ENCODE data around the gene IKBKE. TPM values are rescaled to one million over a fixed set of nuclear protein-coding genes. Genes with fewer than 3 reads are reported as not detected.

IKBKE gene
- polyA plus RNA-seq, 1 donor (not counting 4 experiments of a cell fraction or from before 2014, with no cell fraction given), result 8.9 TPM

GRCh38 chr1:206447792-206448191 lies 22.5 kb upstream of the IKBKE start:
- Histone ChIP-seq H3K36me3 (ENCODE audit: control insufficient read depth in 2 of 2, extremely low read depth in 1 of 2, insufficient read depth in 2 of 2, low read length in 2 of 2) (peaks cover 32 to 42% of the 10 kb centered on the region in 2 experiments), H3K9me1 (ENCODE audit: control insufficient read depth, extremely low read depth, insufficient read depth, low read length) (no peaks in the 10 kb centered on the region), H3K9ac (ENCODE audit: control insufficient read depth, extremely low read depth, insufficient read depth, low read length) (no peak overlapping the region), H3K9me3 (ENCODE audit: control insufficient read depth, low read depth, low read length) (no peaks in the 10 kb centered on the region), H3K4me2 (ENCODE audit: control insufficient read depth, extremely low read depth, insufficient read depth, low read depth, low read length) (no peak overlapping the region), H3K79me2 (ENCODE audit: control insufficient read depth, insufficient read depth, low read length) (no peaks in the 10 kb centered on the region), H4K20me1 (ENCODE audit: control insufficient read depth, extremely low read depth, insufficient read depth, low read length) (no peaks in the 10 kb centered on the region), H3K4me3 (ENCODE audit: control insufficient read depth in 2 of 3, extremely low read depth in 1 of 3, insufficient read depth in 2 of 3, low read depth in 1 of 3, low read length in 3 of 3) (no peak overlapping the region), H3K27me3 (ENCODE audit: control insufficient read depth, extremely low read depth, insufficient read depth, low read length) (no peaks in the 10 kb centered on the region), H2AFZ (ENCODE audit: control insufficient read depth, low read length) (no peak overlapping the region), H3K27ac (ENCODE audit: control insufficient read depth, insufficient read depth, low read length) (no peak overlapping the region), H3K4me1 (ENCODE audit: control insufficient read depth, extremely low read depth, insufficient read depth, low read length) (peaks cover 16% of the 10 kb centered on the region)
- DNase-seq (ENCODE audit: low read depth, low spot score) (no peak), FAIRE-seq (no peak)
- dilution Hi-C loops (cut with MboI; ENCODE audit: extremely low pct_ligation_motif_present, low sequenced_read_pairs), result no loop called here
- TF ChIP-seq, protein P1, sequence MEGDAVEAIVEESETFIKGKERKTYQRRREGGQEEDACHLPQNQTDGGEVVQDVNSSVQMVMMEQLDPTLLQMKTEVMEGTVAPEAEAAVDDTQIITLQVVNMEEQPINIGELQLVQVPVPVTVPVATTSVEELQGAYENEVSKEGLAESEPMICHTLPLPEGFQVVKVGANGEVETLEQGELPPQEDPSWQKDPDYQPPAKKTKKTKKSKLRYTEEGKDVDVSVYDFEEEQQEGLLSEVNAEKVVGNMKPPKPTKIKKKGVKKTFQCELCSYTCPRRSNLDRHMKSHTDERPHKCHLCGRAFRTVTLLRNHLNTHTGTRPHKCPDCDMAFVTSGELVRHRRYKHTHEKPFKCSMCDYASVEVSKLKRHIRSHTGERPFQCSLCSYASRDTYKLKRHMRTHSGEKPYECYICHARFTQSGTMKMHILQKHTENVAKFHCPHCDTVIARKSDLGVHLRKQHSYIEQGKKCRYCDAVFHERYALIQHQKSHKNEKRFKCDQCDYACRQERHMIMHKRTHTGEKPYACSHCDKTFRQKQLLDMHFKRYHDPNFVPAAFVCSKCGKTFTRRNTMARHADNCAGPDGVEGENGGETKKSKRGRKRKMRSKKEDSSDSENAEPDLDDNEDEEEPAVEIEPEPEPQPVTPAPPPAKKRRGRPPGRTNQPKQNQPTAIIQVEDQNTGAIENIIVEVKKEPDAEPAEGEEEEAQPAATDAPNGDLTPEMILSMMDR (optimal IDR thresholded peaks at IDR 0.05 in 1 of 3, IDR thresholded peaks at IDR 0.05 in 1 of 3, conservative IDR thresholded peaks at IDR 0.05 in 1 of 3; ENCODE audit: extremely low read depth in 1 of 3, insufficient read depth in 2 of 3, low read length in 3 of 3), result no peak
- no peak for TF ChIP-seq EZH2 (IDR thresholded peaks at IDR 0.05; ENCODE audit: low read length)

GRCh38 chr1:206448471-206448870 lies 21.8 kb upstream of the IKBKE start:
- H3K36me3 ChIP-seq (ENCODE audit: control insufficient read depth in 2 of 2, extremely low read depth in 1 of 2, insufficient read depth in 2 of 2, low read length in 2 of 2), result peaks cover 32 to 42% of the 10 kb centered on the region in 2 experiments
- no peaks in the 10 kb centered on the region for H4K20me1 ChIP-seq (ENCODE audit: control insufficient read depth, extremely low read depth, insufficient read depth, low read length)
- no peak overlapping the region for H3K4me3 ChIP-seq (ENCODE audit: control insufficient read depth in 2 of 3, extremely low read depth in 1 of 3, insufficient read depth in 2 of 3, low read depth in 1 of 3, low read length in 3 of 3)
- FAIRE-seq (no peak), DNase-seq (ENCODE audit: low read depth, low spot score) (no peak)
- H3K4me1 ChIP-seq (ENCODE audit: control insufficient read depth, extremely low read depth, insufficient read depth, low read length), result peaks cover 16% of the 10 kb centered on the region
- no peak overlapping the region for H2AFZ ChIP-seq (ENCODE audit: control insufficient read depth, low read length)
- no peak for TF ChIP-seq EZH2 (IDR thresholded peaks at IDR 0.05; ENCODE audit: low read length)
- TF ChIP-seq, protein P1 (optimal IDR thresholded peaks at IDR 0.05 in 1 of 3, IDR thresholded peaks at IDR 0.05 in 1 of 3, conservative IDR thresholded peaks at IDR 0.05 in 1 of 3; ENCODE audit: extremely low read depth in 1 of 3, insufficient read depth in 2 of 3, low read length in 3 of 3), result no peak
- no peaks in the 10 kb centered on the region for H3K9me1 ChIP-seq (ENCODE audit: control insufficient read depth, extremely low read depth, insufficient read depth, low read length)
- H3K9me3 ChIP-seq (ENCODE audit: control insufficient read depth, low read depth, low read length), result no peaks in the 10 kb centered on the region
- H3K27me3 ChIP-seq (ENCODE audit: control insufficient read depth, extremely low read depth, insufficient read depth, low read length), result no peaks in the 10 kb centered on the region
- dilution Hi-C loops (cut with MboI; ENCODE audit: extremely low pct_ligation_motif_present, low sequenced_read_pairs), result no loop called here
- H3K79me2 ChIP-seq (ENCODE audit: control insufficient read depth, insufficient read depth, low read length), result no peaks in the 10 kb centered on the region
- H3K9ac ChIP-seq (ENCODE audit: control insufficient read depth, extremely low read depth, insufficient read depth, low read length), result no peak overlapping the region
- H3K27ac ChIP-seq (ENCODE audit: control insufficient read depth, insufficient read depth, low read length), result no peak overlapping the region
- no peak overlapping the region for H3K4me2 ChIP-seq (ENCODE audit: control insufficient read depth, extremely low read depth, insufficient read depth, low read depth, low read length)

Data from keratinocyte (primary cell).